Psoas muscle (tissue), 8 donors: ENCODE measurements around the gene KIF14. TPM values are rescaled to one million over a fixed set of nuclear protein-coding genes. Genes with fewer than 3 reads are reported as not detected.

Experiments
- ATAC-seq, 4 donors: fragments of 200-7000 bp; cut with Tn5 transposase; one replicate each; pipeline ENCODE4 v1.9.1; 2020; ENCODE audit warnings: moderate library complexity in 3 of 4, mild to moderate bottlenecking in 2 of 4
- DNase-seq, 2 donors: peaks; one replicate each; pipeline ENCODE4 v3.0.0-alpha.2; 2020
- H3K27ac ChIP-seq: fragments of 200-600 bp; one replicate; pipeline ENCODE4 v1.8.0; 2022
- H3K27me3 ChIP-seq, 3 donors: fragments of 200-600 bp in 1 of 3; one replicate each; pipeline versions ENCODE4 v1.6.1 to v1.8.0; 2013 to 2022; ENCODE audit warnings: low read length in 2 of 3, mild to moderate bottlenecking in 2 of 3, moderate library complexity in 1 of 3; ENCODE audit not compliant: insufficient read depth in 3 of 3
- H3K36me3 ChIP-seq, 2 donors: fragments of 200-600 bp in 1 of 2; one replicate each; pipeline versions ENCODE4 v1.6.1 to v1.8.0; 2013 to 2022; ENCODE audit warnings: low read depth in 1 of 2, mild to moderate bottlenecking in 1 of 2, moderate library complexity in 1 of 2; ENCODE audit not compliant: insufficient read depth in 1 of 2
- H3K4me1 ChIP-seq: fragments of 200-600 bp; one replicate; pipeline ENCODE4 v1.8.0; 2022
- H3K4me3 ChIP-seq: fragments of 200-600 bp; one replicate; pipeline ENCODE4 v1.8.0; 2022; ENCODE audit warnings: mild to moderate bottlenecking
- H3K9me3 ChIP-seq: fragments of 200-600 bp; one replicate; pipeline ENCODE4 v1.8.0; 2022
- WGBS, 3 donors: extraction: QIAGEN DNeasy Blood & Tissue Kit; methylation state at CpG; one replicate each; pipeline versions ENCODE4 v1.1.6 to v1.1.7; 2013; 5-methylcytosine and 5-hydroxymethylcytosine counted together
- intact Hi-C, 2 donors: fragments of 100-400 bp; cut with DNase I; formaldehyde crosslinking; loops; one replicate each; pipeline versions ENCODE4 v1.11.0 to v1.14.2; 2022
- polyA plus RNA-seq, 3 donors: library from polyadenylated mRNA; stranded (reverse); fragments of 200-250 nt; gene quantifications; one replicate each; pipeline ENCODE4 v1.2.3, GENCODE V29; 2013
- total RNA-seq, 4 donors: library from RNA; stranded (reverse); fragmentation: NEBNext Ultra II Directional in 2 of 4; extraction: Animal tissue kit (Norgen Biotek cat#: 25700) in 2 of 4; gene quantifications; one replicate each; pipeline versions ENCODE4 v1.2.1 to v1.2.4, GENCODE V29; 2021 to 2023
- TF ChIP-seq, protein P1 (sequence below): fragments of 200-600 bp; IDR thresholded peaks from one replicate; pipeline ENCODE4 v1.8.0; 2022; ENCODE audit warnings: antibody characterized with exemption
- donor health status: healthy with polysubstance abuse.
- donor health status: DM: no; HTN: no; CAD: no; lungs with moderate emphysema.
- donor health status: Bipolar disorder and iron deficiency.
- donor health status: healthy.
- donor health status: DM: yes; HTN: yes; CAD: no.
- donor health status: DM: no; HTN: no; CAD: no.
- donor health status: DM: no; HTN: no; CAD: no.
- donor health status: DM: yes; HTN: yes; CAD: no.

The KIF14 gene
- total and polyA plus RNA-seq, 7 donors = 0.01 to 0.11 (median 0.06) TPM

GRCh38 chr1:200530623-200531261, 89.8 kb downstream of the KIF14 start:
- TF ChIP-seq, protein P1, sequence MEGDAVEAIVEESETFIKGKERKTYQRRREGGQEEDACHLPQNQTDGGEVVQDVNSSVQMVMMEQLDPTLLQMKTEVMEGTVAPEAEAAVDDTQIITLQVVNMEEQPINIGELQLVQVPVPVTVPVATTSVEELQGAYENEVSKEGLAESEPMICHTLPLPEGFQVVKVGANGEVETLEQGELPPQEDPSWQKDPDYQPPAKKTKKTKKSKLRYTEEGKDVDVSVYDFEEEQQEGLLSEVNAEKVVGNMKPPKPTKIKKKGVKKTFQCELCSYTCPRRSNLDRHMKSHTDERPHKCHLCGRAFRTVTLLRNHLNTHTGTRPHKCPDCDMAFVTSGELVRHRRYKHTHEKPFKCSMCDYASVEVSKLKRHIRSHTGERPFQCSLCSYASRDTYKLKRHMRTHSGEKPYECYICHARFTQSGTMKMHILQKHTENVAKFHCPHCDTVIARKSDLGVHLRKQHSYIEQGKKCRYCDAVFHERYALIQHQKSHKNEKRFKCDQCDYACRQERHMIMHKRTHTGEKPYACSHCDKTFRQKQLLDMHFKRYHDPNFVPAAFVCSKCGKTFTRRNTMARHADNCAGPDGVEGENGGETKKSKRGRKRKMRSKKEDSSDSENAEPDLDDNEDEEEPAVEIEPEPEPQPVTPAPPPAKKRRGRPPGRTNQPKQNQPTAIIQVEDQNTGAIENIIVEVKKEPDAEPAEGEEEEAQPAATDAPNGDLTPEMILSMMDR = no peak
- no peak overlapping the region for H3K4me3 ChIP-seq
- no peaks in the 10 kb centered on the region for H3K9me3 ChIP-seq
- WGBS, 3 donors = 44 to 54% (median 52%) methylated on average over 7 of the region's 7 CpGs
- H3K4me1 ChIP-seq = no peaks in the 10 kb centered on the region
- H3K36me3 ChIP-seq = no peaks in the 10 kb centered on the region
- H3K27ac ChIP-seq = no peak overlapping the region
- ATAC-seq = no peak
- H3K27me3 ChIP-seq = peaks cover 0 to 3% (median 0%) of the 10 kb centered on the region in 3 donors
- intact Hi-C loops = no loop called here
- no peak for DNase-seq

- H3K4me1 ChIP-seq = no peaks in the 10 kb centered on the region
- H3K27ac ChIP-seq = no peak overlapping the region
- ATAC-seq (no peak), DNase-seq (no peak)
- TF ChIP-seq, protein P1 = no peak
- H3K9me3 ChIP-seq = no peaks in the 10 kb centered on the region
- no peaks in the 10 kb centered on the region for H3K36me3 ChIP-seq
- 65 to 74% (median 70%) methylated on average over 4 of the region's 4 CpGs for WGBS, 3 donors
- no peak overlapping the region for H3K4me3 ChIP-seq
- intact Hi-C loops = no loop called here
- peaks cover 0 to 3% (median 0%) of the 10 kb centered on the region in 3 donors for H3K27me3 ChIP-seq
These were observed 91.5 kb downstream of the KIF14 start for GRCh38 chr1:200528858-200529606.

DNA sequence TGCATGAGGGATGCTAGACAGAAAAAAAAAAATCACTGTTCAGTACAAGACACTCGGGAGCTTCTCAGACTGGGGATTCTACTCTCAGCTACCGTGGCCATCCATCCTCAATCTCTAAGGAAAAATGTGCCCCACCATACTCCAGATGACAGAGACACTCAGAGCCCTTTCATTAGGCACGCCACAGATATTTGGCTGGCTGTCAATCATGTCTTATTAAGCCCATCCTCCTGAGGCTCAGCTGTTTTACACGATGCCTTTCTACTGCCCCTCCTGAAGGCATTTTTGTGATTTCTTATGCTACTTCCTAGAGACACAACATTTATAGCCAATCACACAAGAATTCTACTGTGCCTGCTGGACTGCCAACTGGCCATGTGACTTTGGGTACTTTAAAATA, 92.9 kb downstream of the KIF14 start:
- H3K4me3 ChIP-seq = no peak overlapping the region
- H3K36me3 ChIP-seq = no peaks in the 10 kb centered on the region
- TF ChIP-seq, protein P1 = no peak
- intact Hi-C loops = no loop called here
- 58 to 66% (median 58%) methylated on average over 4 of the region's 4 CpGs for WGBS, 3 donors
- no peaks in the 10 kb centered on the region for H3K4me1 ChIP-seq
- no peaks in the 10 kb centered on the region for H3K9me3 ChIP-seq
- DNase-seq = no peak
- peaks cover 0 to 3% (median 0%) of the 10 kb centered on the region in 3 donors for H3K27me3 ChIP-seq
- H3K27ac ChIP-seq = no peak overlapping the region
- no peak for ATAC-seq

DNA sequence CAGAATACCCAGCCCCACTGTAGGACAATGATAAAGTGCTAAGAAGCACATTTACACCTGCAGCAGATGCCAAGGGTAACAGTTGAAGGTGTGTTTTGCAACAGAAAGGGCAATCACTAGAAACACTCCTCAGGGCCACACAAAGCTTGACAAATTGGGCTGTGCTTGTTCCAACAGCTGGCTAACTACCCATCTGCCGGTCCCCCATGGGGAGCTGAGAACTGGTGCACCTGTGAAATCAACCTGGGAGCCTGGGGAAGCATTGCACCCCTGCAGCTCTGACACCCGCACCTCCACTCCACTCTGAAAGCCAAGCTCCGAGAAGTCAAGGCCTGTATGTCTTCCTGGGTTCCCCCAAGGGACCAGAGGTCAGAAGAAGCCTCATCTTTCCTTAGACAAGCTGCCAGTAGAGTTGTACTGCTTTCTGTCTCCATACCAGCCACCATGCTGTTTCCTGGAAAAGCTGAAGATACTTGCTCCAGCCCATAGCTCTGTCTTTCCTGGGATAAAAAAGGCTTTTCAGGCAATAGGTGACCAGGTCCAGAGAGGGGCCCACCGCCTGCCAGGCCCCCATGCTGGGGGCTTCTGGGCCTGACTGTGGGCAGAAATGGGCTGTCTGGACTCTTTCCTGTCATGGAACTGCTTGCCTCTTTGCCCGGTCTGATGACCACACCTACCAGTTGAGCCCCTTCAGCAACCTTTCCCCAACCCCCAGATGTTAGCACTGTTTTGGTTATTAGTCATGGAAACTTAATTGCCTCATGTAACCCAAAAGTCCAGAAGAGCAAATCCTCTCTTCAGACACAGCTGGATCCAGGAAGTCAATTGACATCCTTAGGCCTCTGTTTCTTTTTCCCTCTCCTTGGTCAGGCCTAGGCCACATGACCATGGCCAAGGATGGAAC, 93.6 kb downstream of the KIF14 start:
- intact Hi-C loops = no loop called here
- Histone ChIP-seq H3K4me3 (no peak overlapping the region), H3K27me3 (peaks cover 0 to 2% (median 0%) of the 10 kb centered on the region in 3 donors), H3K9me3 (no peaks in the 10 kb centered on the region), H3K4me1 (no peaks in the 10 kb centered on the region), H3K36me3 (no peaks in the 10 kb centered on the region), H3K27ac (no peak overlapping the region)
- 74 to 84% (median 77%) methylated on average over 5 of the region's 5 CpGs for WGBS, 3 donors
- TF ChIP-seq, protein P1 = no peak
- ATAC-seq = no peak
- DNase-seq = no peak
